Fibroblast of villous mesenchyme (primary cell): ENCODE measurements around the gene MYO16. TPM values are rescaled to one million over a fixed set of nuclear protein-coding genes. Genes with fewer than 3 reads are reported as not detected.

Source experiments
- DNase-seq: peaks from one replicate; pipeline ENCODE4 v3.0.0-alpha.2; 2010; ENCODE audit warnings: low read depth
- H3K4me3 ChIP-seq: 2 replicates; pipeline ENCODE4 v1.5.1; 2011; ENCODE audit warnings: low read depth, mild to moderate bottlenecking, low read length
- total RNA-seq: library from RNA; depleted of rRNA; stranded (reverse); fragments of >200 nt; gene quantifications from 2 replicates; pipeline ENCODE4 v1.2.3, GENCODE V29; 2012
- TF ChIP-seq, protein P1 (sequence below): IDR thresholded peaks from 2 replicates; pipeline ENCODE4 v1.5.1; 2012; ENCODE audit warnings: low read depth, mild to moderate bottlenecking, low read length; ENCODE audit not compliant: insufficient read depth

The MYO16 gene
- total RNA-seq, 1 donor = 0.86 TPM

DNA sequence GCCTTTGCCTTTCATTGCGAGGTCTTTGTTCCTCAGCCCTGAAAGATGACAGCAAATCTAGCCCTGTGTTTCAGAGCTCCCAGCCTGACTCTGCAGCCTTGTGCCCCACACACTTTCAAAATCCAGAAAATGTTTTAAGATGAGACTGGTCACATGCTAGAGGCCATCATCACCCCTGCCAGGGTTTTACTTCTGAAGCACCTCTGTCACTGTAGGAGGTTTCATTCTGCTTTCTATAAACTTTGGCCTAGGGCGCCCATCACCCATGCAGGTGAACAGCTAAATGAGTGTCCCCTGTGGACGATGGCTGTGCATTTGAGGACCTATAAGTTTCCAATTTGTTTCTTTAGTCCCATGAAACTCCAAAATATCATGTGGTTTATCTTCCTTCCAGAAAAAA, 574.2 kb downstream of the MYO16 start:
- DNase-seq = no peak
- TF ChIP-seq, protein P1, sequence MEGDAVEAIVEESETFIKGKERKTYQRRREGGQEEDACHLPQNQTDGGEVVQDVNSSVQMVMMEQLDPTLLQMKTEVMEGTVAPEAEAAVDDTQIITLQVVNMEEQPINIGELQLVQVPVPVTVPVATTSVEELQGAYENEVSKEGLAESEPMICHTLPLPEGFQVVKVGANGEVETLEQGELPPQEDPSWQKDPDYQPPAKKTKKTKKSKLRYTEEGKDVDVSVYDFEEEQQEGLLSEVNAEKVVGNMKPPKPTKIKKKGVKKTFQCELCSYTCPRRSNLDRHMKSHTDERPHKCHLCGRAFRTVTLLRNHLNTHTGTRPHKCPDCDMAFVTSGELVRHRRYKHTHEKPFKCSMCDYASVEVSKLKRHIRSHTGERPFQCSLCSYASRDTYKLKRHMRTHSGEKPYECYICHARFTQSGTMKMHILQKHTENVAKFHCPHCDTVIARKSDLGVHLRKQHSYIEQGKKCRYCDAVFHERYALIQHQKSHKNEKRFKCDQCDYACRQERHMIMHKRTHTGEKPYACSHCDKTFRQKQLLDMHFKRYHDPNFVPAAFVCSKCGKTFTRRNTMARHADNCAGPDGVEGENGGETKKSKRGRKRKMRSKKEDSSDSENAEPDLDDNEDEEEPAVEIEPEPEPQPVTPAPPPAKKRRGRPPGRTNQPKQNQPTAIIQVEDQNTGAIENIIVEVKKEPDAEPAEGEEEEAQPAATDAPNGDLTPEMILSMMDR = no peak

DNA sequence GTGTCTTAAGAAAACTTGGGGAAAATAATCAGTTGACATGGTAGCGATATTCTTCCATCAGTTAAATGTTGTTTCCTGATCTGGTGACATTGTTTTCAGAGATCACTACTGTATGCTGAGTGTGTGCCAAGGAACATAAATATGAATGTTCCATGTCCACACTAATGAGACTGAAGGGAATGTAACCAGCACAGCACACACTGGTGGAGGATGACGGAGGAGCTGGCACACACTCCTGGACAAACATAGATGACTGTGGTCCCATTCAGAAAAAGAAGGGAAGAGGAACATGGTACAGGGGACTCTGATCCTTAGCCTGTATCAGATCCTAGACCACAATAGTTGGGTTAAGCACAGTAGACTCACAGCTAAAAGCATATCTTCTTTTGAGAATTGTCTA, 574.8 kb downstream of the MYO16 start:
- no peak overlapping the region for H3K4me3 ChIP-seq
- no peak for DNase-seq
- TF ChIP-seq, protein P1 = no peak

More for the DNA sequence above, 574.2 kb downstream of the MYO16 start:
- H3K4me3 ChIP-seq = no peak overlapping the region

DNA sequence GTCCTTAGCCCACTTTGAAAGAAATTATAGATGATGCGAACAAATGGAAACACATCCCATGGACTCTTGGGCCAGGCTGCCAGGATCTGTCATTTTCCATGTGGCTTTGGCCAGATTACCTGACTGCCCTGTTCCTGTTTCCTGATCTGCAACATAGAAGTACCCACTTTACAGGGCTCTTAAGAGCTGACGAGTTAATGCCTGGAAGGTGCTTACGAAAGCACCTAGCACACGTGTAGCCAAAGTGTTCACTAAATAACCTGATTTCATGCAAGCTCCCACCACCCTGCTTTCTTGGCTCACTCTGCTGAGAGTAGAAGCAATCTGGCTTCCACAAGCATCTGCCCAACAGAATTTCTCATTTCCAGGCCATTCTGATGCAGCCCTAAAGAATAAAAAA, 575.2 kb downstream of the MYO16 start:
- TF ChIP-seq, protein P1 = no peak
- DNase-seq = no peak
- no peak overlapping the region for H3K4me3 ChIP-seq

DNA sequence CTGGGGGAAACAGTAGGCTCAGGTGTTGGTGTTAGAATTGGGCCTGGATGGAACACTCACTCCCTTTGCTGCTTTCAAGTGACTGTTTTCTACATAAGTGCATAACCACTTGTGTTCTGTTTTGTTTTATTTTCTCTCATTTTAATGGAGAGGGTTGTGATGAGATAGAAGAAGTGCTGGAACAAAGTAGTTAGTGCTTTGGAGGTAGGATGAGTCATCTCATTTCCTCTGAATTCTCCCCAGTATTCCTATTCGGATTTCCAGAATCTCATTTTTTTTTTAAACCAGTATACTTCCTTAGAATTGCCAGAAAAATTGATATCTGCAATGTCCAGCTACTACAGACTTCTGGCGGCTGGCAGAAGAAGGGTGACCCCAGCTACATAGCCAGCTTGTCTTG, 575.9 kb downstream of the MYO16 start:
- no peak overlapping the region for H3K4me3 ChIP-seq
- TF ChIP-seq, protein P1 = no peak
- no peak for DNase-seq

DNA sequence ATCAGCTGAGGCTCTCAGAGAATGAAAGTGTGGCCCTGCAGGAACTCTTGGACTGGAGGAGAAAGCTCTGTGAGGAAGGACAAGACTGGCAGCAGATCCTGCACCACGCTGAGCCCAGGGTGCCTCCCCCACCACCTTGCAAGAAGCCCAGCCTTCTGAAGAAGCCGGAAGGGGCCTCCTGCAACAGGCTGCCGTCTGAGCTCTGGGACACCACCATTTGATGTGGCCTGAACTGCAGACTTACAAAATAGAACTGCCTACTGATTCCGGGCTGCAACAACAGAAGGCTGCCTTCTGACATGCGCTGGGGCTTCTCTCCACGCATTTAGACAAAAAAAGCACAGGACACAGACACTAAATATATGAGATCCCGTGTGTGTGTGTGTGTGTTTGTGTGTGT, 577.2 kb downstream of the MYO16 start:
- TF ChIP-seq, protein P1 = no peak
- no peak overlapping the region for H3K4me3 ChIP-seq
- DNase-seq = no peak

DNA sequence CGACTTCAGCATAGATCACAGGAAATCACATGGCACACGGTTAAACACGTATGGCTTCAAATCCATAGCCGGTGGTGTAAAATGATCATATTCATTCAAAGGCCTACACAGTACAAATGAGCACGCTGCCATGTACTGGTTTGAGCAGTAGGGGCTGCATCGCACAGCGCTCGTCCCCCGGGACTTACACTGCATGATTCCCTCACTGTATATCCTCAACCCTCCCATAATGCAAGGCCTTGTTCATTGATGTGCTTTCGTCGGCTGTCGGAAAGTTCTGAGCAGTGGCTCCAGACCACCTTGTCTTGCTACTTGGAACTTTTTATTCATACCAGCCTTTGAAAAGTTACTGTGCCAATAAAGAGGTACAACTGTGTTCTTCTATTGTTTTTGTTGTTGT, 578.2 kb downstream of the MYO16 start:
- DNase-seq = no peak
- H3K4me3 ChIP-seq = no peak overlapping the region
- TF ChIP-seq, protein P1 = no peak

DNA sequence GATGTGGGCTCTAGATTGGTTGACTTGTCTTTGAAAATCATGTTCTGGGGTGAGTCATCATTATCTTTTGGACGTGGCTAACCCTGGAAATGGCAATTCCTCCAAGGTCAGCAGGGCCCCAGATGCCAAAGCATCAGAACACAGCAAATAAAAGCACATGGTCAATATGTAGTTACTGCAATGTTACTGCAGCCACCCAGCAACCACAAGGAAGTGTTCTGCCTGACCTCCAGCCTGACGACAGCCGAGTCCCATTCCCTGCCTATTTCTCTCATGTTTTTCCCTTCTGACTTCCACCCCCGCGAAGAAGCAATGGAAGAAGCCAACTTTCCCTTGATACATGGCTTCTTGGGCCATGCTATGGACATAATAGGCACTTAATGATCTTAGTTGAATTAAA, 579.1 kb downstream of the MYO16 start:
- no peak overlapping the region for H3K4me3 ChIP-seq
- TF ChIP-seq, protein P1 = no peak
- no peak for DNase-seq
